Right renal pelvis (tissue), 4 donors: ENCODE results near the gene RAPGEF5. TPM values are rescaled to one million over a fixed set of nuclear protein-coding genes. Genes with fewer than 3 reads are reported as not detected.

Source experiments
- DNase-seq, 4 donors: peaks; one replicate each; pipeline ENCODE4 v3.0.0-alpha.2; 2013; ENCODE audit warnings: low read depth in 4 of 4, low spot score in 3 of 4, missing footprints in 1 of 4
- polyA plus RNA-seq, 4 donors: library from polyadenylated mRNA; unstranded; fragments of 120-200 nt; gene quantifications; one replicate each; pipeline ENCODE4 v1.2.1, GENCODE V29; 2013; ENCODE audit not compliant: insufficient read length in 4 of 4

Gene RAPGEF5
- polyA plus RNA-seq, 4 donors: 34.4 to 41.6 (median 39.1) TPM

DNA sequence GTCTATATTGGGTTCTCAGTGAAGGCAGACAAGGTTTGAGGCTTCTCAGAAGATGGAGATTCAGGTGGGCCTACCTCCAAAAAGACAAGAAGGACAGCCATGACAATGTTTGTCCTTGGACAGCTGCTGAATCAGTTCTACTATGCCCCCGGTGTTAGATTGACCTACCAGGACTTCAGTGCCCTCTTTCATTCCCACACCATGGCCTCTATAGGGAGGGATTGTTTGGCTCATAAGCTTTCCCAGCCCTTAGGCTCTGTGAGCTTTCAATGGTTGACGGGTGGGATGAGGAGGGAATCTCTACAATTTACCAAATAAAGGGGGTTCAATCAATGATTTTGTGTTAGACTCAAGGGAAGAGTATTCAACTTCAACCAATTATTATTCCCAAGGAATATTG lies 23.4 kb upstream of the RAPGEF5 start:
- DNase-seq: no peak

DNA sequence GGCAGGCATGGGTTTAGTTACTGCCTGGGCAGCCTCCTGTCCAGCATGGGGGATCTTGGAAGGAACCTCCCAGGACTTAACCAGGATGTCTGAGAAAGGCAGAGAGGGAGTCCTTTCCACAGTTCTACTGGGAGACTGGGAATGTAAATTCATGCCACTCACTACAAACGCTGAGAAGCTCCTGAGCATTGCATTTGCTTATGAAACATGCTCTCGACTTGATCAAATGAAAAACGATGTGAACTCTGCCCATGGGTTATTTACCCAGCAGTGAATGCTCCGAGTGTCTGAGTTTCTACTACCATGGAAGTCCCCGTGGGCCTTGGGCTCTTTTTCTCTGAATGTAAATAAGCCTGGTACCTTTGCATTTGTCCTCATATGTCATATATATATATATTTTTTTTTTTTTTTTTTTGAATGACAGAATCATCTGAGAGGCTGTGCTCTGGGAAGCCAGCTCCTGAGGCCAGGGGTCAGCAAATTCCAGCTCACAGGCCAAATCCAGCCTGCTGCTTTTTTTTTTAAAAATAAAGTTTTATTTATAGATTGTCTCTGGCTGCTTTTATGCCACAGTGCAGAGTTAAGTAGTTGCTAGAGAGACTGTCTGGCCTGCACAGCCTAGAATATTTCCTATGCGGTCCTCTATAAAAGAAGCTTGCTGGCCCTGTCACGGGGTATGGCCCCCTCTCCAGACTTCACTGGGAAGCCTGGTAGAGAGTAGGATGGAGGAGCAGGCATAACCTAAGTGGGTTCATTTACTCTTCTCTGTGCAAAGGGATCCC lies 21.4 kb upstream of the RAPGEF5 start:
- DNase-seq: no peak

GRCh38 chr7:22377703-22378102 lies 20.7 kb upstream of the RAPGEF5 start:
- DNase-seq: no peak

GRCh38 chr7:22375359-22376048 lies 18.6 kb upstream of the RAPGEF5 start:
- DNase-seq: no peak

DNA sequence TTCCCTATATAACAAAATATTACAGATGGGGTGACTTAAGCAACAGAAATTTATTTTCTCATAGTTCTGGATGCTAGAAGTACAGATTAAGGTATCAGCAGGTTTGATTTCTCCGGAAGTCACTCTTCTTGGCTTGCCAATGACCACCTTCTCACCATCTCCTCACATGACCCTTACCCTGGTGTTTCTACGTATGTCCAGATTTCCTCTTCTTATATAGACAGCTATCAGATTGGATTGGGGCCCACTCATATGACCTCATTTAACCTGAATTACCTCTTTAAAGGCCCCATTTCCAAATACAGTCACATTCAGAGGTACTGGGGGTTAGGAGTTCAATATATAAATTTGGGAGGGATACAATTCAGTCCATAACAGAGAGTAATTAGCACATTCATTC lies 17.0 kb upstream of the RAPGEF5 start:
- no peak for DNase-seq

GRCh38 chr7:22373388-22373787 lies 16.4 kb upstream of the RAPGEF5 start:
- no peak for DNase-seq

DNA sequence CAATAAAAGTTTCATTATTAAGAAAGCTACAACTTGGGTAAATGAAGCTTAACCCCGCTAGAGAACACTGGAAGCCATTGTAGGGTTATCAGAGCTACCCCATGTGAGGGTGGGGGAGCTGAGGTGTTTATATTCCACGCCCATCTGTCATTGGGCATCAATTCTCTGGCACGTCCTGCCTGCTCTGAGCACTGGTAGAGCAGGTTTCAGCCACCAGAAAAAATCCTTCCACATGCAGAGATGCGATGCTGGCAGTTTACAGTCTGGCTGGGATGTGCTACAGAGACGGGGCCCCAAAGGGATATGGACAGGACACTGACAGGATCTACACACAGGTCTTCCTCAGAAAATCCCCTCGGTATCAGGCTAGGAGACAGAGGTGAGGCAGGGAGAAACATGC lies 15.9 kb upstream of the RAPGEF5 start:
- no peak for DNase-seq

DNA sequence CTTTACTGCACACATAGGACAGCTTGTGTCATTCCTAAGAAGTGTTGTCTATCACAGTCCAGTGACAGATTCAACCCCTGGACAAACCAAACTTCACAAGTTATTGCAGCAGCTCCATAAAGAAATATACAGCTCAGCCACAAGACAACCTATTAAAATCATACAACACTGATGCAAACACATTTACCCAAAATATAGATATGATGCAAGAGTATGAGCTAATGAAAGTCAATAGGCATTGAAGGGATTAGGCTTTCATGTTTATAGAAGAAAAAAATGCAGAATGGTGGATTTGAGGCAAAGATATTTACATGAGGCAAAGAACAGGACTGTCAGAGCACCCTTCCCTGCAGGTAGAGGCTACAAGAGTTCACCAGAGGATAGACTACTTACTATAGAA lies 14.9 kb upstream of the RAPGEF5 start:
- DNase-seq: no peak

DNA sequence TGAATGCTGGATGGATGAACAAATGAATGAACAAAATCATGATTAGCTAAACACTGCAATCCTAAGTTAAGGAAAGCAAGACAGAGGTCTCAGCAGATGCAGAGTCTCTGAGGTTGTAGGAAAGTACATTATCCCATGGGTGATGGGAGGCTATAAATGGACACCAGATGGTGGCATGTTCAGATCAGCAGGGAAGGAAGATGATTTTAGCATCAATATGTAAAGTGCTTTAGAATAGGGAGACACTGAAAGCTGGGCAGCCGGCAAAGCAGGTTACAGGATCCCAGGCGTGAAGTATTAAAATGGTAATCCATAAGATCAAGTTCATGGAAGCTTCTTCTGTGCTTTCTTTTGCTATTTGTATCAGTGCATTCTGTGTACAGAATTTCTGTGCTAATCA lies 7.9 kb upstream of the RAPGEF5 start:
- no peak for DNase-seq

DNA sequence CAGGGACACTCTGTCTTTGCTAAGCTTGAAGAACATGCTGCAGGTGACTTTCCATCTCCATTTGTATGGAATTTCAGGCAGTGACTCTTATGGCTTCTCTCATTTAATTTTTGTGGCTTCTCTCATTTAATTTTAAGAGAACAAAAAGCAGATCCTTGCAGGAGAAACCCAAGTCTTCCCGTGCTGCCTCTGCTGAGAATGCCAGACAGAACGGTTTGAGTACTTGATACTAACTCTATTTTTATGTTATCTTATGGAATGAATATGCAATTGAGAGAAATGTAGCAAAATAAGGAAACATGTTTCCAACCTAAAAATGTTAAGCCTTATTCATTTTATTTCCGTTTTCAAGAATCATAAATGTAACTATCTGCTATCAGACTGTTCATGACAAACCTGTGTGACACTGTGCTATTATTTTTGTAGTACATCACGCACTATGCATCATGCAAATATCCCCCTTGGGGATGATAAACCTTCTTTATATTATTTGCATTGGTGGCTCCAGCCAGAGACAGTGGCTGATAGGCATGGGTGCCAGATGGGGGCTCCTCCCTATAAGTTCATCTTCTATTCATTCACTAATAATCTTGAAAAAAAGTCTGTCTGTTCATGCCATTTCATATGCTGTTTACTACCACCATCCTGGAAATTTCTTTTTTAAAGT lies 6.9 kb upstream of the RAPGEF5 start:
- DNase-seq: no peak

GRCh38 chr7:22361795-22362194 lies 4.8 kb upstream of the RAPGEF5 start:
- DNase-seq: no peak

DNA sequence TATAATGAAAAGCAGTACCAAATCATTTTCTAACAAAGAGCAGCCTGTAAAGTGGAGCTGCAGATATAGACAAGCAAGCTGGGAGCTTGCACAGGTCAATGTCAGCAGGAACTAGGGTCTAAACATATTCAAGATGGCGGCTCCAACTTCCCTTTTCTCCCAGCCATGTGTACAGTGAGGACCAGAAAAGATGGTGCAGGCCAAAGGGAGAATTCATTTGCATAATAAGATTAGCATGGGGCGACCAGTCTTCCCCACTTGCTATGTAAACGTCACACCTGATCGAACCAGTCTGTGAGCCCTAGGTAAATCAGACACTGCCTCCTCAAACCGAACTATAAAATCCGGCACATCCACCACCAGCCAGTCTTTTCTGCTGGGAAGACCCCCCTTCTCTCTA lies 4.4 kb upstream of the RAPGEF5 start:
- no peak for DNase-seq

DNA sequence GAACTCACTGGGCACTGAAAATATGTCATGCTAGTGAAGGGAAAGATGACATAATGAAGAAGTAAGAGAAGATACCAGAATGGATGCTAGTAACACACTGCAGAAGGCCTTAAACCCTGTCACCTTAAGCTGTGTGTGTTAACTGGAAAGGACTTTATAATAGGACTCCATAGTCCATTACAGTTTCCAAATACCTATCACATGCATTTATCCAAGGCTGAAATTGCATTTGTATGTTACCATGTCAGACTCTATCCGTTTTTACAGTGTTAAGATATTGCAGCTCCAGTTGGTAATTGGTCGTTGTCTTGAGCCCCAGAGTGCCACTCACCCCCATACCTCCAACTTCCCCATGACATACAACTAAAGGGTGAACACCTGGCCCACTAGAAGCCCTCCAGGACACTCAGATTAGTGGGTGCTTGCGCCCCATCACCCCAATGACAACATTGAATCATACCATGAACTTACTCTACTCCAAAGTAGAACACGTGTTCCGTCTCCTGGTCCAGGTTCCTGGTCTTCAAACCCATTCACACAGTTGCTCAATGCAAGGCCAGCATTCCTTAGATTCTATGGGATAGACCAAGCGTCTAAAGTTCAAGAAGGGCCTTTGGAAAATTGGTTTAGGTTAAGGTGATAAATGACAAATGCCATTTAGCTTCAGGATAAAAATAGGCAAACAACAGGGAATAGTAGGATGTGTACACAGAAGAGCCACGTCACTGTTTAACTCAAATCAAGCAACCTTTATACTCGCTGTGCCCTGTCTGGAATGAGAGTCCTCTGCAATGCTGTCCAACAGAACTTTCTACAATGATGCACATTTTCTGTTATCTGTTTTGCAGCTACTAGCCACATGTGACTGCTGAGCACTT lies 2.1 kb upstream of the RAPGEF5 start:
- no peak for DNase-seq

GRCh38 chr7:22357311-22358175 lies 589 bp upstream of the RAPGEF5 start:
- peak; percentile 23 to 62 (median 45) for DNase-seq

- no peak for DNase-seq
These were observed 803 bp downstream of the RAPGEF5 start for GRCh38 chr7:22356010-22356691.

DNA sequence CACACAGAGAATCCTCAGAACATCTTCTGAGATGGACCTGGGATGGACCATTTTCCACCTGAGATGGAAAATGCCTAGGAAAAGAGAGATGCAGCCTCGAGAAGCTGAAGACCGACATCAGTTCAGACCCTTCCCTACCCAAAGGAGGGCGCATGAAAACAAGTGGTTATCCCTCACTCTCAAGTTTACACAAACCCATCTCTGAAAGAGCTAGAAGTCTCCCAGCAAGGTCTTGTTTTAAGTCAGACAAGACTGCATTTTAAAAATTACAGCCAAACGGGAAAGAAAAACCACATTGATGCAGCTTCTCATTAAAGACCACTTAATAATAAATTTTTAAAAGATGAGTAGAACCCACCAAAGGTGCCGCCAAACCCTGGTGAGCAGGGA lies 1.3 kb downstream of the RAPGEF5 start:
- no peak for DNase-seq

DNA sequence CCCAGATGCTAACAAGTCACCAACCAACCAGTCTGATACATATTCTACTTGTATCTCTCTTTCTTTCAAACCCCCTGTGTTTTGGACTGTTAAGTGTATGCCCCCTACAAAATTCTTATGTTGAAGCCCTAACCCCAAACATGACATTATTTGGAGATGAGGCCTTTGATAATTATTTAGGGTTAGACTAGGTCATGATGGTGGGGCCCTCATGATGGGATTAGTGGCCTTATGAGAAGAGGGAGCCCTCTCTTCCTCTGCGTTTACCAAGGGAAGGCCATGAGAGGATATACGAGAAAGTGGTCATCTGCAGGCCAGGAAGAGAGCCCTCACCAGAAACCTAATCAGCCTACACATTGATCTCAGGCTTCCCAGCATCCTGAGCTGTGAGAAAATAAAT lies 2.5 kb downstream of the RAPGEF5 start:
- DNase-seq: no peak

DNA sequence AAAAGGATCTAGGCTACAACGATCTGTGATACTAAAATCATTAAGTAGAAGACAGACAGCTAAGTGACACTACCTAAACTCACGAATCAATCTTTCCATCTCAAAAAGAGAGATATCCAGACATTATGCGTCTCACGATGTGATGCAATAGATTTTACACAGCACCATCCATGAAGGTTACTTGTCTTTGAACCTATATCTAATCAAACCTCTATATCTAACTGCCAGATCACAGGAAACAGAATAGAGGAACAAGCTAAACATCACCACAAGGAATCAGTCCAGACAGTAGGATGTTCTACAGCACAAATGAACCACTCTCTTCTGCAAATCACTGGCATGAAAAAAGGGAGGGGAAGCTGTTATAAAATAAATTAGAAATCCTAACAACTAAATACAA lies 4.1 kb downstream of the RAPGEF5 start:
- no peak for DNase-seq

DNA sequence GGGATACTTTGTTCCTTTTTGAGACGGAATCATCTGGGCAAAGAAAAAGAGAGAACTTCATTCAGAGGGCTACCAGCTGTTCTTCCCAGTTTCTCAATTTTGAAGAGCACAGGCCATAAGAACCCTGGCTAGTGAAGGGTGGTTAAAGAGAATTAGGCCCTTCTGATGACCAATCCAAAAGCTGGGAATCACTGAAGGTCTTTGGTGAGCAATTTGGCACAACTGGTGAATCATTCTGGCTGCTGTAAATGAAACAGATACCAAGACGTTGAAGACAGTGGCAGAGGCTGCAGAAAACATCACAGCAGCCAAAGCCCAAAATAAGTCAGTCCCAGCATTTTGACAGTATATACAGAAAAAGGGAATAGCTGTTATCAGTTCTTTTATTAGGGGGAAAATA lies 5.1 kb downstream of the RAPGEF5 start:
- DNase-seq: no peak
